Uterus (tissue), 2 donors: ENCODE measurements around the gene CELSR1.

Experiments used
- POLR2A ChIP-seq, 2 donors: fragments of 450-650 bp; IDR thresholded peaks; one replicate each; pipeline ENCODE4 v1.6.1; 2016; ENCODE audit warnings: antibody characterized with exemption in 2 of 2, mild to moderate bottlenecking in 1 of 2, moderate library complexity in 1 of 2
- TF ChIP-seq, protein P1 (sequence below), 4 experiments: fragments of 200-600 bp in 2 of 4; fragments of 450-650 bp in 2 of 4; sonication (generic) in 2 of 4; IDR thresholded peaks; one replicate each; pipeline ENCODE4 v1.5.1; 2016 to 2019; ENCODE audit warnings: antibody characterized with exemption in 4 of 4, mild to moderate bottlenecking in 2 of 4, moderate library complexity in 1 of 4

DNA sequence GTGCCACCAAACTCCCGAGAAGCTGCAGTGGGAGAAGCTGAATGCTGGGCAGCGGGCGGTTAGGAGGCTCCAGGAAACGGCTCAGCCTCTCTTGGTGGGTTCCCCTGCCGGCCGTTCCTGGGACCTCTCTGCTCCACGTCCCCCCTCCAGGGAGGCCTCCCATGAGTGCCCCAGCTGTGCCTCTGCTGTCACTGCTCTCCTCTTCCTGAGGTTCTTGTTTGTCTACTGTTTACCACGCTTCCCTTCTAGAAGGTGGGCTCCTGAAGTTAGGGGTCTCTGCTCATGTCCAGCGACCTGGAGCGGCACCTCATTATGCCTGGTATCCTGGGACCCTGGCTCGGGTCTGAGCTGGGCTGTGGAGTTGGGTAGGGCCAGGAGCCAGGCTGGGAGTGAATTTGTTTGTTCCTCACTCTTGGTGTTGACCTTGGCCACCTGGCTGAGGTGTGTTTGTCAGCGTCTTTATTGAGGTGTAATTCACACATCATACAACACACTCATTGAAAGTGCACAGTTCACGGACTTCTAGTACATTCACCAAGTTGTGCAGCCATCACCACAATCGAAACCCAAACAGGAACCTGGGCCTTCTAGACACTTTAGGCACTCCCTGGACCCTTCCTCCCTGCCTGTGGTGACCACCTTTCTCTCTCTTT, 45.0 kb upstream of the CELSR1 start:
- TF ChIP-seq, protein P1, sequence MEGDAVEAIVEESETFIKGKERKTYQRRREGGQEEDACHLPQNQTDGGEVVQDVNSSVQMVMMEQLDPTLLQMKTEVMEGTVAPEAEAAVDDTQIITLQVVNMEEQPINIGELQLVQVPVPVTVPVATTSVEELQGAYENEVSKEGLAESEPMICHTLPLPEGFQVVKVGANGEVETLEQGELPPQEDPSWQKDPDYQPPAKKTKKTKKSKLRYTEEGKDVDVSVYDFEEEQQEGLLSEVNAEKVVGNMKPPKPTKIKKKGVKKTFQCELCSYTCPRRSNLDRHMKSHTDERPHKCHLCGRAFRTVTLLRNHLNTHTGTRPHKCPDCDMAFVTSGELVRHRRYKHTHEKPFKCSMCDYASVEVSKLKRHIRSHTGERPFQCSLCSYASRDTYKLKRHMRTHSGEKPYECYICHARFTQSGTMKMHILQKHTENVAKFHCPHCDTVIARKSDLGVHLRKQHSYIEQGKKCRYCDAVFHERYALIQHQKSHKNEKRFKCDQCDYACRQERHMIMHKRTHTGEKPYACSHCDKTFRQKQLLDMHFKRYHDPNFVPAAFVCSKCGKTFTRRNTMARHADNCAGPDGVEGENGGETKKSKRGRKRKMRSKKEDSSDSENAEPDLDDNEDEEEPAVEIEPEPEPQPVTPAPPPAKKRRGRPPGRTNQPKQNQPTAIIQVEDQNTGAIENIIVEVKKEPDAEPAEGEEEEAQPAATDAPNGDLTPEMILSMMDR (IDR thresholded peaks at IDR 0.05), result no peak
- no peak for TF ChIP-seq POLR2A (IDR thresholded peaks at IDR 0.05)
